Epithelial cell of alveolus of lung (primary cell): Measurements from ENCODE around the gene TMEM232. TPM values are rescaled to one million over a fixed set of nuclear protein-coding genes. Genes with fewer than 3 reads are reported as not detected.

Experiments used
- total RNA-seq: library from RNA; depleted of rRNA; stranded (reverse); fragments of >200 nt; gene quantifications from 2 replicates; pipeline ENCODE4 v1.2.1, GENCODE V29; 2015

The TMEM232 gene
- 0.24 and 3.1 TPM in 2 replicates for total RNA-seq

DNA sequence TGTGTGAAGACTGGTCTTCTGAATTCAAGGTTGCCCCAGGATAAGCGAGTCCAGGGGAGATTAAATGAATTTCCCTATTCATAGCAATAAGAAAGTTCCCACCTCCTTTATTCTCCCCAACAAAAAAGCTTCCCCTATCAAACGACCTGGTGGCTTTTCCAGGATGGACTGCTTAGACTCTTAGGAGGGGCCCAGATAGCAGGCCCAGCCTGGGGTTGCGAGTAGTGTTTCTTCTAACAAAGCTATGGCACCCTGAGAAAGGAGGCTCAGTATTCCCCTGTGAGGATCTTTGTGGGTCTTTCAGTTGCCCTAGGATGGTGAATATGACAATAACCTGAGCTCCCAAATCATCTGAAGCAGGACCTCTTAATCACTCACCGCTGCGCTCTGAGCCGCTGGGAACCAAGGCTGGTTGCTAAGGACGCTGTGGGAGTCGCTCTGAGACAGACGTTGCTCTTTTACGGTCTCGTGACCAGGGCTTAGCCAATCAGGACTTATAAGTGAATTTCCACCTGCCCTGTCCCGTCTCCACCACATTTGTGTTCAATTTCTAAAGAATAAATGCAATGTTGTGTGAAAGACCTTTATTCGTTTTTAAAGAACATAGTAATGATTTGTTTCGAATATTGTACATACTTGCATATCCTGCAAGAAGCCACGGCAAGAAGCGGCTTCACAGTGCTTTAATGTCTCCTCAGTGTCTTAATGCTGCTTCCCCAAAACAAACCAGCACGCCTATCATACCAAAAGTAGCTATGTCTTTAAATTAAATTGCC, at the start of gene TMEM232:
Gene TMEM232, minus strand, starts transcription at position 423 of the 776 bp plus-strand sequence. CDS start 59,319 bp downstream, outside the sequence.

DNA sequence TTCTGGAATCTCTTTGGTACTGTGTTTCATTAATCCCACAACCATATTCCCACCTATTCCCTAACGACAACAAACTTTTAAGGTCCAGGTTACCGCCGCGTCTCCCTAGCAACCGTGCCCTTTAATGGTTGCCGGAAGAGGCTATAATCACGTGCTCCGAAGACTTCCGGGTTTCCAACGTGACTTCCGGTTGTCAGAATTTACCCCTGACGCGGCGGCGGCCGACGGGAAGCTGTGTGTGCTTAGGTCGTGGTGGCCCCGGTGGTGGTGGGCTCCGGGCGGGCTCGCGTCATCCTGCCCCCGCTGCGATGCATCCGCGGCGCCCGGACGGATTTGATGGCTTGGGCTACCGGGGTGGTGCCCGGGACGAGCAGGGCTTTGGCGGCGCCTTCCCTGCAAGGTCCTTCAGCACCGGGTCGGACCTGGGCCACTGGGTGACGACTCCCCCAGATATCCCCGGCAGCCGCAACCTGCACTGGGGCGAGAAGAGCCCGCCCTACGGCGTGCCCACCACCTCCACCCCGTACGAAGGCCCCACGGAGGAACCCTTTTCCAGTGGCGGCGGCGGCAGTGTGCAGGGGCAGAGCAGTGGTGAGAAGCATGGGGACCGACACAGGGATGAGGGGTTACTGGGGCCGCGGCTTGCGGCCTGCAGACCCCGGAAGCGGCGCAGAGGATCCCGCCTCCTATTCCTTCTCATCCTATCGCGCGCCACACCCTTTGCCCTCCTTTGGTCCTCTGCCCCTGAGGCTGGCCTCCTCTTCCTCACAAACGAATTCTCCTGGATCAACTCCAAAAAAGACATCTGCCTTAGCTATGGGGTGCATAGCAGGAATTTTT, 12.6 kb upstream of the TMEM232 start, which contains the start of gene SLC25A46:
Gene SLC25A46, plus strand, starts transcription at position 196 of the 840 bp plus-strand sequence. Its CDS starts 113 bp downstream, at position 309.

Other genes with a start within 250 kb of the TMEM232 start
- gene SLC25A46, start 12.3 kb upstream of the TMEM232 start, total RNA-seq, result 47.9 and 53.0 TPM in 2 replicates